HuH-7 (cell line): Measurements from ENCODE around the gene KCNE1.

Experiments
- DNase-seq: peaks from one replicate; pipeline ENCODE4 v3.0.0; 2011; ENCODE audit warnings: low spot score

The KCNE1 gene

DNA sequence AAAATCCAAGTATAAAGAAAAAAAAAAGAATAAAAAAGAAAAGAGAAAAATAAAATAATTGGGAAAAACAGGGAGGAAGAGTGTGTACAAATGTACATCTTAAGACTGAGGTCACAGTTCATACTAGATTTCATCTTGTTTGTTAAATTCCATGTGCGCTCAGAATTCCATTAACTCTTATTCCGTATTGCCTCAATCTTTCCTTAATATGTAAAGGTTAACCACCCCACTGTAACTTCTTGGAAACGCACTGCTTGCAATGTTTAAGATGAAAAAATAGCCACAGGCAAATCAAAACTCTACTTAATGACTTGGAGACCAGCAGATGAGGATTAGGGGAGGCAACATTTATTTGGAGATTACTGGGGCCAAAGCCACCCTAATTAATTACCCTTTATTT lies 23.9 kb upstream of the KCNE1 start:
- no peak for DNase-seq

DNA sequence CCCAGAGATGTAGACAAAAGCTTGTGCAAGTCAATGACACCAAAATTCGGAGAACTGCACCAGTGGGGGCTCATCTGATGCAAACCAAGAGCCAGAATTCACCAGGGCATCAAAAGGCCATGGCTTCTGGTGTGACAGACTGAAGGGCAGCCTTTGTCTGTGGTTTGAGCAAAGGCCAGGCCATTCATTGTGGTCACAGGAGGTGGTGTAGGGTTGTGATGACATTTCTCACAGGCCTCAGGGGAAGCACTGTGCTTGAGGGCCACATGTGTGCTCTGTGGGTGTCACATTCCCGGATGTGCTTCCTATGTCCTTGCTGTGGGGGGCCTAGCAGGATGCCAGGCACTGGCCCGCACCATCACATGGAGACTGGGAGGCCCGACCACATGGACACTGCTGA lies 22.5 kb upstream of the KCNE1 start:
- no peak for DNase-seq

GRCh38 chr21:34533938-34534337 lies 21.9 kb upstream of the KCNE1 start:
- no peak for DNase-seq

DNA sequence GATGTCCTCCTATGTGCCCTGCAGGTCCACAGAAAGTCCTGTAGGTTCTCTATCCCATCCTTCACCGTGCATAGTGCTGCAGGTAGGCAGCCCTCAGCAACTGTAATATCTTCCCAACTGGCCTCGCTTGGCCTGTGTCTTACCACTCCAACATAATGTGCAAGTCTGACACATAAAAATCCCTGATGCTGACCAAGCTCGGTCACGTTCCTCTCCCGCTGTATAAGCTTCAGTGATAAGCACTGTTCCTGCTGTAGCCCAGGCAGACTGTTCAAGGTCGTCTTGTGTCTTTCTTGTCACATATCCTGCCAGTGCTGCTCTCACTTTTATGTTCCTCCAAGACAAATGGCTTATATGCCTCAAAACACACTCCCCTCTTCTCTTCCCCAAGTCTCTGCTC lies 19.4 kb upstream of the KCNE1 start:
- DNase-seq, result no peak

GRCh38 chr21:34530261-34530660 lies 18.3 kb upstream of the KCNE1 start:
- no peak for DNase-seq

DNA sequence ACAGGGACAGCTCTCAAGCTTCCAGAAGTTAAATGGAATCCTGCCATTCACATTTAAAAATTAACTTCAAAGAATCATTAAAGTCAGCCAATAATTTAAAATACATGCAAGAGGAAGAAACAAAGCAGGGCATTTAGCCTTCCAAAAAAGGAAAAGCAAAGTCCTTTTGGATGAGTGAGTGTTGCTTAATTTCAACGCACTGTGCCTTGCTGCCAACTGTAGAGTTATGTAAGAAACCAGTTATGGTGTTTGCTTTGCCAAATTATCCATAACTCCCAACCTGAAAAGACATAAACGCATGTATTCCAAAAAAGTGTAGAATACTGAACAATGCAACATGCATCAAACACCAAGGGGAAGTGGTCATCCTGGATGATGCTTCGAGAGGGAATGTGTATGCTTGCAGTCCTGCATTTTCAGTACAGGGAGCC lies 16.1 kb upstream of the KCNE1 start:
- DNase-seq, result no peak

- DNase-seq, result peak; percentile 66
These were observed 14.7 kb upstream of the KCNE1 start for GRCh38 chr21:34526618-34527290.

DNA sequence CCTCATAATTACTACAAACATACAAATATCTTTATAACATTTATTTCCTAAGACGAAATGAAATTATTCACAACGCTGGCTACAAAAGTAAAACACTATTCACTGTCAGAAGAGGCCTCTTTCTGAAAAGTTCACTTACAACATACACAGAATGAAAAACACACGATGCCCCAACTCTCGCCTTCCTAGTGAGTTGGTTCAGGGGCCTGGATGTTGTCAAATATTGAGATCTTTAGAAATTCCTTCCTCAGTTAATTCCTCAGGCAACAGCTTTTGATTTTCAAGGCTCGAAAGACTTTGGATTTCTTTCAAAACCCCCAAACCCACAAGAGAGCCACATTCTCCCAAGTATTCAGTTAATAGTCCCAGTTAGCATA lies 14.2 kb upstream of the KCNE1 start:
- DNase-seq, result no peak

- no peak for DNase-seq
These were observed 12.9 kb upstream of the KCNE1 start for GRCh38 chr21:34524646-34525601.

- peak; percentile 26 for DNase-seq
These were observed 11.1 kb upstream of the KCNE1 start for GRCh38 chr21:34523019-34523555.

- DNase-seq, result peak; percentile 45
These were observed 10.3 kb upstream of the KCNE1 start for GRCh38 chr21:34522284-34522683.

DNA sequence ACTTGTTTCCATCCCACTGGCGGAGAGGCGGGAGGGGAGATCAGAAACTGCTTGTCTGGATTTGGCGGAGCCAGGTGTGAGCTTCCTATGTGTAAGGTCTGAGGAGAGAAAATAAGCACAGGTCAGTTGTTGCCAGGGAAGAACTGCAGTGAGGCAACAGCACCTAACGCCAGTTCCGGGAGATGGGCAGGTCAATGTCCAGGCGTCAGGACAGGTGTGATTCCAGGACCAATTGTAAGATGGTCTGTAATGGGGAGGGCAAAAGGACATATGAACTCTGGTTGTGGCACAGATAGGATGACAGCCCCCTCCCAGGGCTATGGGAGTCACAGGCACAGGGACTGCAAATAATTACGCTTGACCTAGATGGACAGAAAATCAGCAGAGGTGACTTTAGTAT lies 9.6 kb upstream of the KCNE1 start:
- DNase-seq, result no peak

DNA sequence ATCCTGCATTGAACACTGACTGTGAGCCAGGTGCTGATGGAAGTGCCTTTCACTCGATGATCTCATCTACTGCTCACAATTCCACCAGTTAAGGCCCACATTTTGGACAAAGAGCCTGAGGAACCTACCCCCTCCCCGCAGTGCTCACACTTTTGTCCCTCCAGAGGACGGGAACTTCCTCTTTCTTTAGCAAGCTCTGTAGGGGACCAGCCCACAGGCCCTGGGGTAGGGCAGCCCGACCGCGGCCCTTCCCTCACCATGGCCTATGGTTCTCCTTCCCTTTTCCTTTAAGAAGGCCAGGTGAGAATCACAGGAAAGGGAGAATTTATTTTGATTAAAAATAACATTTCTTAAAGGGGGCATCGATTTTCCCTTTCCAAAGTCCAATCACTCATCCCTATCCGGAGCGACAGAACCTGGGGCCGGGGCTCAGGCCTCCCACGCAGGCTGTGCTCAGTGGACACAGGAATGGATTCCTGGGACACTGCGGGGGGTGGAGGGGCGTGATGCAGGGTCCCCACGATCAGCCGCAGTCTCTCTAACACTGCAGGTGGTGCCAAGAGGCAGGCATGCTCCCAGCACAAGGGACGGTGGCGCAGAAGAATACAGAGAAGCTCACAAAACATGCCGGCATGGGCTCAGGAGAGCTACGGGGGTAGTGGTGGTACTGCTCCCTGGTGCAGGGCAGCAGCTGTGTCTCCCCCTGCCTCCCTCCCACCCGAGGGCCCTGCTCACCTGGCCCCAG lies 8.9 kb upstream of the KCNE1 start:
- DNase-seq, result no peak

DNA sequence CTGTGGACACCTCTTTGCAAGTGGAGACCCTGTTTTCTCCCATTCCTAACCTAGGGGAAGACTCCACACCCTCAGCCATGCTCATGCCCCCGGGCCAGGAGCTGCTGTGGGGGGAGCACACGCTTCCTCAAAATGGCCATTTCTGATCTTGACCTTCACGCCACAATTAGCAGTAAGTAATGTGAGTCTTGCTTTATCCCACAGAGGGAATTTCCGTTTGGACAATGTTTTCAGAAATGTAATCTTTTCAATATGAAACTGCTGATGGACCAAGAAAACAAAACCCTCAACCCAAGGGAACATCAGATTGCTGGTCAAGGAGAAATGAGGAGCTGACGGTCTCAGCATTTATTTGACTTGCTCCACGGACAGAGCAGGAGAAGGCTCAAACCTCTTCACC lies 8.3 kb upstream of the KCNE1 start:
- no peak for DNase-seq

DNA sequence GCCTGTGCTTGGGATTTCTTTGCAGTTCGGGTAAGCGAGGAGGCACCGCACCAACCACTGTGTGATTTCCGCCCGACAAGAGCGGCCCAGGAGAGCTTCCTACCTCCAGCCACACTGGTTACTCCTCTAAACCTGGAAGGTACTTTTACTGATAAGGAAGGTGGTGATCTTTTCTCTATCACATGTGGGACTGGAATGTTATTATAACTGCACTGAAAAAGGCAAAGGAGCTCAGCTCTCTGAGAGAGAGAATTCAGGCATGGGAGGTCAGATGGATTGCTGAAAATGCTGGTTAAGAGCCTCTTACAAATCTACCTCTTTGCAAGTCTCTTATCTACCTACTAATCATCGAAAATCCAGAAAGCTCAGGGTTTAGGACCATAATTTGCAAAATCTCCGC lies 7.7 kb upstream of the KCNE1 start:
- no peak for DNase-seq

DNA sequence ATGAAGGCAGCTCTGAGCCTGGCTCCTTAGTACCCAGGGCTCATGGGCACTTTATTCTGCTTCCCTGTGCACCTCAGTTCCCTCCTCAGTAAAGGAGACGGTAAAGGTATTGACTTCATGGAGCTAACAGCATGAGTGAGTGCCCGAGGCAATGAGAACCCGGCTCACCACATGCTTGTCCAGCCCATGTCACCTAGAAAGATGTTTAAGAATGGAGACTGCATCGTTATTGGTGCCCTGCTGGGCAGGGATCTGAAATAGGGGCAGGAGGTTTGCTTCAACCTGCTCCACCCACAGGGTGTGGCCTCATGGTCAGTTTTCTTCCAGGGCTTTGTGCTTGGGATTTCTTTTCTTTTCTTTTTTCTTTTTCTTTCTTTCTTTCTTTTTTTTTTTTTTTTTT lies 7.0 kb upstream of the KCNE1 start:
- no peak for DNase-seq

- DNase-seq, result no peak
These were observed 6.3 kb upstream of the KCNE1 start for GRCh38 chr21:34518301-34518700.

DNA sequence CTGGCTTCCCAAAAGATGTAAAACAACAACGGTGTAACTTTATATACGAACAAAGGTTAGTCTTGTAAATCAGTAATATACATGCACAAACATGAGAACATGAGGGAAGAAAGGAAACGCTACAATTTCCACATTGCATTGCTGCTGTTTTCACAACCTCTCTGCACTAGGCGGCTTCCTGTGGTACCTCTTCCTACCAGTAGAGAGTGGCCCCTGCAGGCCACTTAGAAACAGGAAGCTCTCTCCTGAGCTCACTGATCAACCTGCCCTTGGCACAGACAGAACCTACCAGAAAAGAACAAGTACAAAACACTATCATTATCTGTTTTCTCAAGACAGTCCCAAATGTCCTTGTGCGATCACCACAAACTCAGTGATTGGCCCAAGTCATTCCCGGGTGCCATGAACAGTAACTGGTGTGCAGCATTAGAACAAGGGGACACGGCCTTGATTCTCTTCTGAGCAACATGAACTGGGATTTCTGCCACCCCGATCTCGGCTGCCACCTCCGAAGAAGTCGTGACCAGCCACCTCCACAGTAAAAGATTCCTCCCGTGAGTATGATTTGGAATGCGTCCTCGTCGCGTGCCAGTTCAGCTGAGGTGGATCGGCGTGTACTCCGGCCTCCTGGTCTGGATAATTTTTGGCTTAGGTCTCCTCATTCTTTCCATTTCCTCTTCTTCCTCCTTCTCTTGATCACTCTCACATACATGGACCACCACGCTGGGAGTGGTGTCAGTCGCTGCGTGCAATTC lies 5.7 kb upstream of the KCNE1 start:
- DNase-seq, result peak; percentile 29

DNA sequence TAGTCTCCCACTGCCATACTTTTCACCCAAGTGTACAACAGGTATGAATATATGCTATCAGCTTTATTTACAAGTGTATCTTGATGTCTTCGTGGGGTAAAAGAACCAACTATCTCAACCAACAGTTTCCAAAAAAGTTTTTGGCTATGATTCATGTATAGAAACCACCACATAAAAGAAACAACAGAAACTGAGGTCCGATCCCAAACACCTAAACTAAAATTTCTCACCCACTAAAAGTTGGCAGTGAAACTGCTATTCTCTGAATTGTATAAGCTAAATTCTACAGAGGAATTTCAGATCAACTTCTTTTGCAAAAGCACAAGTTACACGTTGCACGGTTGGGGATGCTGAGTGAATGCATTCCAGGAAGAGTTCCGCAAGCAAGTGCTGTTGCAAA lies 5.0 kb upstream of the KCNE1 start:
- no peak for DNase-seq

GRCh38 chr21:34514576-34515115 lies 2.6 kb upstream of the KCNE1 start:
- DNase-seq, result no peak

GRCh38 chr21:34513129-34513675 lies 1.2 kb upstream of the KCNE1 start:
- DNase-seq, result no peak
